ENCODE results near the gene RSL1D1. TPM values are rescaled to one million over a fixed set of nuclear protein-coding genes. Genes with fewer than 3 reads are reported as not detected.

The RSL1D1 gene
- total and polyA plus RNA-seq, 10 of the 15 experiments (the other 5 are each of a cell fraction or from before 2014, with no cell fraction given), result 106 to 535 (median 304) TPM

GRCh38 chr16:11799017-11799381, 52.3 kb downstream of the RSL1D1 start:
- Histone ChIP-seq H3K4me1 (ENCODE audit: control insufficient read depth, insufficient read depth, low read length) (peaks cover 25% of the 10 kb centered on the region), H3K36me3 (ENCODE audit: control insufficient read depth in 2 of 2, insufficient read depth in 2 of 2, low read length in 1 of 2) (no peaks in the 10 kb centered on the region; a peak in 1 of 4 replicates), H3K79me2 (ENCODE audit: control insufficient read depth, insufficient read depth, low read length) (peaks cover 61% of the 10 kb centered on the region), H3K9me3 (replicated peaks; ENCODE audit: control insufficient read depth, insufficient read depth, low read length) (no peaks in the 10 kb centered on the region), H3K9ac (ENCODE audit: control insufficient read depth, insufficient read depth, low read length) (peak overlapping the region; percentile 97; the same call in 1 of the 2 replicates), H2AFZ (ENCODE audit: control insufficient read depth, low read depth, low read length) (no peak overlapping the region), H3K27ac (ENCODE audit: control insufficient read depth, insufficient read depth) (peak overlapping the region; percentile 37; the same call in 1 of the 2 replicates), H4K20me1 (ENCODE audit: control insufficient read depth, insufficient read depth) (no peaks in the 10 kb centered on the region), H3K27me3 (replicated peaks in 1 of 2; ENCODE audit: control insufficient read depth in 2 of 2, insufficient read depth in 2 of 2, low read length in 1 of 2) (no peaks in the 10 kb centered on the region), H3K4me3 (peak overlapping the region; percentile 99), H3K4me2 (ENCODE audit: control insufficient read depth, insufficient read depth) (peak overlapping the region; percentile 93)
- in situ Hi-C loops (cut with MboI), result no loop called here
- TF ChIP-seq JUNB (IDR thresholded peaks at IDR 0.05) (no peak), PKNOX1 (IDR thresholded peaks at IDR 0.05) (no peak)
- no peak for DNase-seq (ENCODE audit: low read depth, low spot score)
- ChIA-PET POLR2A (interaction anchor here (0.8 to 12.7 kb wide), 10 partner anchors 9 to 218 kb away, joined by 3 to 410 read pairs (median 8); partner anchors contain the start of genes RSL1D1, SNN and TXNDC11), RAD21 (ENCODE audit: unreplicated experiment) (interaction anchor here (0.6 to 10.7 kb wide), 15 partner anchors 14 to 391 kb away, joined by 3 to 174 read pairs (median 13); partner anchors contain the start of gene TXNDC11), CTCF (interaction anchor here (0.6 to 7.9 kb wide), 13 partner anchors 12 to 403 kb away, joined by 3 to 62 read pairs (median 15); partner anchors contain the start of gene TXNDC11), SMC1A (ENCODE audit: uncharacterized antibody, unreplicated experiment) (interaction anchor here (0.6 to 11.9 kb wide), 16 partner anchors 9 to 134 kb away, joined by 3 to 184 read pairs (median 7); partner anchors contain the start of genes RSL1D1 and TXNDC11)
- no peak for ATAC-seq
- intact Hi-C loops (cut with micrococcal nuclease; ENCODE audit: unreplicated experiment), result no loop called here
- no peak for FAIRE-seq
- no TSS peak for BruUV-seq (replicated peaks)
- 88% methylated on average over 10 of the region's 10 CpGs for WGBS (ENCODE audit: insufficient coverage, insufficient replicate concordance, low lambda C conversion rate, missing lambda C conversion rate)

GRCh38 chr16:11797957-11798299, 53.4 kb downstream of the RSL1D1 start:
- H3K4me3 ChIP-seq, result peak overlapping the region; percentile 99
- H2AFZ ChIP-seq (ENCODE audit: control insufficient read depth, low read depth, low read length), result peak overlapping the region; percentile 68
- in situ Hi-C loops (cut with MboI) (no loop called here), intact Hi-C loops (cut with micrococcal nuclease; ENCODE audit: unreplicated experiment) (loop anchor here (2.0 kb wide), 2 partner anchors 15 to 55 kb away; partner anchors contain the start of gene TXNDC11)
- FAIRE-seq (no peak), DNase-seq (ENCODE audit: low read depth, low spot score) (no peak), ATAC-seq (peak; percentile 3)
- peak overlapping the region; percentile 95 for H3K27ac ChIP-seq (ENCODE audit: control insufficient read depth, insufficient read depth)
- SMC1A ChIA-PET (ENCODE audit: uncharacterized antibody, unreplicated experiment), result interaction anchor here (0.8 to 11.9 kb wide), 22 partner anchors 8 to 216 kb away, joined by 3 to 184 read pairs (median 5); partner anchors contain the start of genes RSL1D1 and TXNDC11
- no peaks in the 10 kb centered on the region for H4K20me1 ChIP-seq (ENCODE audit: control insufficient read depth, insufficient read depth)
- CTCF ChIA-PET, result interaction anchor here (0.5 to 7.9 kb wide), 26 partner anchors 12 to 402 kb away, joined by 3 to 62 read pairs (median 4); partner anchors contain the start of gene TXNDC11
- 4% methylated on average over 7 of the region's 7 CpGs for WGBS (ENCODE audit: insufficient coverage, insufficient replicate concordance, low lambda C conversion rate, missing lambda C conversion rate)
- no peaks in the 10 kb centered on the region for H3K27me3 ChIP-seq (replicated peaks in 1 of 2; ENCODE audit: control insufficient read depth in 2 of 2, insufficient read depth in 2 of 2, low read length in 1 of 2)
- H3K4me1 ChIP-seq (ENCODE audit: control insufficient read depth, insufficient read depth, low read length), result peaks cover 25% of the 10 kb centered on the region
- RAD21 ChIA-PET (ENCODE audit: unreplicated experiment), result interaction anchor here (1.0 to 10.7 kb wide), 22 partner anchors 14 to 266 kb away, joined by 3 to 174 read pairs (median 6); partner anchors contain the start of genes RSL1D1 and TXNDC11
- peaks cover 72% of the 10 kb centered on the region for H3K79me2 ChIP-seq (ENCODE audit: control insufficient read depth, insufficient read depth, low read length)
- no TSS peak for BruUV-seq (replicated peaks)
- H3K9ac ChIP-seq (ENCODE audit: control insufficient read depth, insufficient read depth, low read length), result peak overlapping the region; percentile 97
- no peaks in the 10 kb centered on the region; a peak in 1 of 4 replicates for H3K36me3 ChIP-seq (ENCODE audit: control insufficient read depth in 2 of 2, insufficient read depth in 2 of 2, low read length in 1 of 2)
- no peaks in the 10 kb centered on the region for H3K9me3 ChIP-seq (replicated peaks; ENCODE audit: control insufficient read depth, insufficient read depth, low read length)
- POLR2A ChIA-PET, result interaction anchor here (0.6 to 12.7 kb wide), 18 partner anchors 12 to 217 kb away, joined by 3 to 410 read pairs (median 6); partner anchors contain the start of genes GSPT1, RSL1D1, SNN and TXNDC11
- H3K4me2 ChIP-seq (ENCODE audit: control insufficient read depth, insufficient read depth), result peak overlapping the region; percentile 93
- TF ChIP-seq TAF1 (IDR thresholded peaks at IDR 0.05; ENCODE audit: borderline replicate concordance, low read depth, low read length) (0 out of 2 replicates have a peak, but pooled peaks have one; percentile 28), GATAD2B (conservative IDR thresholded peaks at IDR 0.05; ENCODE audit: low read depth) (no peak), YY1 (IDR thresholded peaks at IDR 0.05; ENCODE audit: low read depth, low read length) (peak; percentile 87)

Measured in GM12878 (cell line).